NK-92 treated with Interleukin-12 subunit alpha and Interleukin-12 subunit beta, amount 100 ng/mL, for 24 hours (cell line): ENCODE measurements around the gene FCRL6.
A peak's percentile ranks its signal among the peaks of the same experiment; 100 is the strongest.

Experiments
- DNase-seq: peaks from one replicate; lab custom pipeline; 2025; lab: John Stamatoyannopoulos, UW

FCRL6 gene

DNA sequence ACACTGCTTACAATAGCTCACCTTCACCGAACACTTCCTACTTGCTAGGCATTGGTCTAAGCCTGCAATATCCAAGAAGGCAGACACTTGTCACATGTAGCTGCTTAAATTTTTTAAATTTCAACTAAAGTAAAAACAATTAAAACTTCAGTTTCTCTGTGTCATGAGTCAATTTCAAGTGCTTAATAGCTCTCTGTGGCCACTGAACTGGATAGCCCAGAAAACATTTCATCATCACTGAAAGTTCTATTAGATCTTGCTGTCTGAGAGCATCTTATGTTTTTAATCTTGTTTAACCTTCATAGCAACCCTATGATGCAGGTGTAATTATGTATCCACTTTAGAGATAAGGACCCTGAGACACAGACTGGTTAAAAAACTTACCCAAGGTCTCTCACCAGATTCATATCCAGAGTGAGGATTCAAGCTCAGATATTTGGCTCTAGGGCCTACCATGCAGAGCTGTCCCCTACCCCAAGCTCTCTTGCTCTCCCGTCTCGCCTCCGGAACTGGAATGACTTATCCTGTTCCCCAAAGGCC is 2.6 kb upstream of the FCRL6 start:
- no peak for DNase-seq

DNA sequence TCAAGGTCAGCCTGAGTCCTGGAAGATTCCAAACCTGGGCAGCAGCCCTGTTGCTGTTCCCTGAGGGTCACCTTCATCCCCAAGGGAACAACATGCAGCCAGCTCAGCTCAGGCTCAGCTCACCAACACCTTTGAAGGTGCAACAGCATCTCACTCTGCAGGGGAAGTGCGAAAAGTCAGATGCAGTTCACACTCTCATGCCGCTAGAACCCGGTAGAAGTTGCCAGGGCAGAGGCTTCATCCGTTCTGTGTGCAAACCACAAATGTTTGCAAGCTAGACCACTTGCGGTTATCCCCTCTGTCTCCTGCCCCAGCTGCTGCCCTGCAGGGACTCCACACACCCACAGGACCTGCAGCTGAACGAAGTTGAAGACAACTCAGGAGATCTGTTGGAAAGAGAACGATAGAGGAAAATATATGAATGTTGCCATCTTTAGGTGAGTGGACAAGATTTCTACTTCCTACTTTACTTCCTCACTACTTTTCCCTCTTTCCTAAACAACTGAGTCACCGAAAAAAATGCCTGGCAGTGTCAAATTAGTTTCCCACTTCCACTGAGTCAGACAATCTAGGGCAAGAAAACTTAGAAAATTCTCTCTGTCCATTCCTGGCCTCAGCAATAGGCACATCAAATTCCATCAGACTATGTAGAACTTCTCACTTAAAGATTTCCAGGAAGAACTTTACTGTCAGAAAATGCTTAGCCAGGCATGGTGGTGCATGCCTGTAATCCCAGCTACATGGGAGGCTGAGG is 1.8 kb upstream of the FCRL6 start:
- peak; percentile 85 for DNase-seq

DNA sequence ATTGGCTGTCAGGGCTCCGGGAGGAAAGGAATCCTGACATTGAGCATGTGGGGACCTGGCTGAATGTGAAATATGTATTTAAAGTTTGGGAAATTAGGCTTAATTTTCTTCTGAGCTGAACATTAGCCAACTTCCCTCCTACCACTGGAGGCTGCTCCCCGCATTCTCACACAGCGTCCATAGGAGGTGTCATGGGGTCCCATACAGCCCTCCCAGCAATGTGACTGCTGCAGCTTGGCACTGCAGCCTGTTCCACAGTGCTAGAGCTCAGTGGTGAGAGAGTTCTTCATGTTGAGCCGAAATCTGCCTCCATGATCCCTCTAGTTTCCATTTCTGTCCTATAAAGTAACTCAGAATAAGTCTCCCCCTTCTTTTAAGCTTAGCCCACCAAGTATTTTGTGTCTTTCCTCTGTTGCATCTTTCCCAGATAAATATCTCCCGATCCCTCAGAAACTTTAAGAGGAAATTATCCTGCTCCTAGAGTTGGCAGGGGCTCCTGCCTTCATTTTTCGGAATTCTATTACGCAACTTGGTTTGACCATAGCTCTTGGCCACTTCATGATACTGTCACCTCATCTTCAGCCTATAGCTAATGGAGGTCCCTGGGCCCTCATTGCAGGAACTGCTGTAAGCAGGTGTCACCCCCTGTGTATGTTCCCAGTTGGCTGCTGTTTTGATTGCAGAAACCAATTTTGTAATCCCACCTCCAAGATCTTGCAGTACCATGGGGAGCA is 2.0 kb downstream of the FCRL6 start:
- DNase-seq = no peak

GRCh38 chr1:159804924-159805323 is 2.8 kb downstream of the FCRL6 start:
- no peak for DNase-seq

DNA sequence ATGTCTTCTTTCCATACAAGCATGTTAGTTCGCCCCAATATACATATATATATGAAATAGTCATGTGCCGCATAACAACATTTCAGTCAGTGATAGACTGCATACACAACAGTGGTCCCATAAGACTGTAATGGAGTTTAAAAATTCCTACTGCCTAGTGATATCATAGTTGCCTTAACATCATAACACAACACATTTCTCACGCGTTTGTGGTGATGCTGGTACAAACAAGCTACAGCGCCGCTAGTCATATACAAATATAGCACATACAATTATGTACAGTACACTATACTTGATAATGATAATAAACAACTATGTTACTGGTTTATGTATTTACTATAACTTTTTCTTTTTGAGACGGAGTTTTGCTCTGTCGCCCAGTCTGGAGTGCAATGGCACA is 13.8 kb downstream of the FCRL6 start:
- no peak for DNase-seq

DNA sequence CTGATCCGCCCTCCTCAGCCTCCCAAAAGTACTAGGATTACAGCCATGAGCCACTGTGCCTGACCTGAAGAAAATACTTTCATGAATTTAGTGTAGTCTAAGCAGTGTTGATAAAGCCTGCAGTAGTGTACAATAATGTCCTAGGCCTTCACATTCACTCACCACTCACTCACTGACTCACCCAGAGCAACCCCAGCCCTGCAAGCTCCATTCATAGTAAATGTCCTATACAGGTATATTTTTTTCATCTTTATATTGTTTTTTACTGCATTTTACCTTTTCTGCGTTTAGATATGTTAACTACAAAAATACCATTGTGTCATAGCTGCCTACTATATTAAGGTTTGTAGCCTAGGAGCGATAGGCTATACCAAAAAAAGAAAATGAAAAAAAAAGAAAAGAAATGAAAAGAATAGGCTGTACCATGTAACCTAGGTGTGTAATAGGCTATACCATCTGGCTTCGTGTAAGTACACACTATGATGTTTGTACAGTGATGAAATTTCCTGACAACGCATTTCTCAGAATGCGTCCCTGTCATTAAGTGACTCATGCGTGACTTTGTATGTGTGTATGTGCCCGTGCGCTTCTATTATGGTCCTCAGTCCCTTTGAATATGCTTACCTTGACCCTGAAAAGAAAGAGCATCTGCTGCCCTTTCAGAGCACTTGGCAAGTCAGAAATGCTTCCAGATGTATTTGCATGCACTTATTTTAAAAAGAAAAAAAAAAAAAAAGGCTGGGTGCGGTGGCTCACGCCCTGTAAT is 15.3 kb downstream of the FCRL6 start:
- DNase-seq = no peak

GRCh38 chr1:159821171-159821867 is 19.2 kb downstream of the FCRL6 start:
- no peak for DNase-seq

- no peak for DNase-seq
Measured at GRCh38 chr1:159823406-159823805, 21.2 kb downstream of the FCRL6 start.

- no peak for DNase-seq
Measured at GRCh38 chr1:159825564-159825963, 23.4 kb downstream of the FCRL6 start.

DNA sequence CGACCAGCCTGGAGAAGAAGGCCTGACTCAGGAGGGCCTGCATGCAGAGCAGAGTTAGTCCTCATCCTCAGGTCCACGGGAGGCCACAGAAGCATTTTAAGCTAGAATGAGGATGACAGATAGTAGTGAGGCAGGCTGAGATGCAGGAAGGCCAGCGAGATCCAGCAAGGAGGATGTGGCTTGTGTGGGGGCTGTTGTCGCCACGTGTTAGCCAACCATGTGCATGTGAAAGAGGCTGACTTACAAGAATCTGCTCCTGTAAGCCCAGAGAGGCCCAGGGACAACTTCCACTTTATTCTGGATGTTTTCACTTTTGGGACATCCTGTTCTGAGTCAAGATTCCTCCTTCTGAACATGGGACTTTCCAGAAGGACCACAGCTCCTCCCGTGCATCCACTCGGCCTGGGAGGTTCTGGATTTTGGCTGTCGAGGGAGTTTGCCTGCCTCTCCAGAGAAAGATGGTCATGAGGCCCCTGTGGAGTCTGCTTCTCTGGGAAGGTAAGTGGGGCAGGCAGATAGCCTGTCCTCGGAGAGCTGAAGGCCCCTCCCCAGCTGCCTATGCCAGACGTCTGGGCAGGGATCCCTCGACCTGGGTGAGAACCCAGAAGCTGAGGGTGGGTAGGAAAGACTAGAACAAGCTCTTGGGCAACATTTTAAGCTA is 24.4 kb downstream of the FCRL6 start, which contains the start of gene SLAMF8:
Gene SLAMF8 (plus strand): TSS at position 433 of the 661 bp plus-strand sequence. CDS start 26 bp downstream, at position 459.
- peak; percentile 79 for DNase-seq

- peak; percentile 54 for DNase-seq
Measured at GRCh38 chr1:159827102-159827490, 24.9 kb downstream of the FCRL6 start.

- no peak for DNase-seq
Measured at GRCh38 chr1:159827549-159827948, 25.4 kb downstream of the FCRL6 start.

DNA sequence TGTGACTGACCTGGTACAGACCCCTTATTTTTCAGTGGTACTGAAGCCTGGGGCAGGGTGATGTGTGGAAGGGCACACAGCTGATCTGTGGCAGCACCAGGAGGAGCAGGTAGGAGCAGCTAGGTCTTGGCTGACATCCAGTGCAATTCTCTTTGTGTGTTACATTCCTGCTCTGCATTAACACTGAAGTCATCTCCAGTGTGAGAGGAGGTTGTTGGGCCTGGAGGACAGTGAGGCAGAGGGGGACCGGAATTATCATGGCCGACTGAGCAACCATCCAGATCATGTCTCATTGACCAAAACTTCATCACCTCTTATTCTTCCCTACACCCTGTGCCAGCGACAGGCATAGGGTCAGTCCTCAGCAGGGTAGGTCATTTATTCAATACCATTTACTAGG is 26.0 kb downstream of the FCRL6 start:
- DNase-seq = no peak

DNA sequence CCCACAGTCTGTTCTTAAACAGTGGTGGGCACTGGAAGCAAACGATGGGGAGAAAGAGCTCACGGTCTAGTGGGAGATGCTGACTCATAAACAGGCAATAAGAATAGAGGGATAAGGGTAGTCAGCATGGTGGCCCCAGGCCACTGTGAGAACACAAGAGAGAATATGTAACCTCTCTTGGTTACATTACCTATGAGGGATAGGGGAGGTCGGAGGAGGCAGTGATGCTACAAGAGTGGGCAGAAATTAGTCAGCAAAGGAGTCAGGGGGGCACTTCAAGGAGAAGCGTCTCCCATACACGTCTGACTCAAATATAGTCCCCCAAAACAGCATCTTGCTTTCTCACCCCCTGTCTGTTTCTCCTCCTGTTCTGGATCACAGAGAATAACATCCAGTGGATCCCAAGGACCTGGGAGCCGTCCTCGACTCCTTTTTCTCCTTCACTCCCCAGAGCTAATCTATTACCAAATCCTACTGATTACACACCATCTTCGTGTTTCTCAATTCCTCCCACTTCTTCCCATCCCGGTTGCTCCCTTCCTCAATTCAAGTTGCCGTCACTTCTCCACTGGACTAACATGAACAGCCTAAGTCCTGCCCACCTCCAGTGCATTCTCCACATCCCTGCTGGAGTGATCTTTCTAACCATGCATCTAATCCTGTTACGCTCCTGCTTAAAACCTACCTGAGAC is 26.6 kb downstream of the FCRL6 start:
- no peak for DNase-seq

- peak; percentile 23 for DNase-seq
Measured at GRCh38 chr1:159829273-159829634, 27.1 kb downstream of the FCRL6 start.

DNA sequence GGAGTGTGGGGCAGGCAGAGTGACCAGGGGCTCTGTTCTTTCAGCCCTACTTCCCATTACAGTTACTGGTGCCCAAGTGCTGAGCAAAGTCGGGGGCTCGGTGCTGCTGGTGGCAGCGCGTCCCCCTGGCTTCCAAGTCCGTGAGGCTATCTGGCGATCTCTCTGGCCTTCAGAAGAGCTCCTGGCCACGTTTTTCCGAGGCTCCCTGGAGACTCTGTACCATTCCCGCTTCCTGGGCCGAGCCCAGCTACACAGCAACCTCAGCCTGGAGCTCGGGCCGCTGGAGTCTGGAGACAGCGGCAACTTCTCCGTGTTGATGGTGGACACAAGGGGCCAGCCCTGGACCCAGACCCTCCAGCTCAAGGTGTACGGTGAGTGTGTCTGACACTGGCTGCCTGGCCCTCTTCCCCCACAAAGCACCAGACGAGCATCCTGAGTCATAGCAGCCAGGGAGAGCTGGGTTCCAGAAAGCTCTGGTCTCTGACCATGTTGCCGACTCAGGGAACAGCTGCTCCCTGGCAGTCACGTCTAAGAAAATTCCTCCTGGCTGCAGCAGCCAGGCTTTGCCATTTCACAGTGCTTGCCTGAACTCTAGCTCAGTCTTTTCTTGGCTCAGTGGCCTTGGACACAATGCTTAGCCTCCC is 27.8 kb downstream of the FCRL6 start:
- DNase-seq = no peak

GRCh38 chr1:159830722-159831121 is 28.6 kb downstream of the FCRL6 start:
- peak; percentile 39 for DNase-seq

GRCh38 chr1:159831412-159832141 is 29.4 kb downstream of the FCRL6 start:
- no peak for DNase-seq

- DNase-seq = no peak
Measured at GRCh38 chr1:159832309-159832708, 30.1 kb downstream of the FCRL6 start.
